ENCODE data around the gene MBD1. TPM values are rescaled to one million over a fixed set of nuclear protein-coding genes. Genes with fewer than 3 reads are reported as not detected.

The MBD1 gene
- total RNA-seq, 1 experiment from 2014 or later, result 58.1 TPM

DNA sequence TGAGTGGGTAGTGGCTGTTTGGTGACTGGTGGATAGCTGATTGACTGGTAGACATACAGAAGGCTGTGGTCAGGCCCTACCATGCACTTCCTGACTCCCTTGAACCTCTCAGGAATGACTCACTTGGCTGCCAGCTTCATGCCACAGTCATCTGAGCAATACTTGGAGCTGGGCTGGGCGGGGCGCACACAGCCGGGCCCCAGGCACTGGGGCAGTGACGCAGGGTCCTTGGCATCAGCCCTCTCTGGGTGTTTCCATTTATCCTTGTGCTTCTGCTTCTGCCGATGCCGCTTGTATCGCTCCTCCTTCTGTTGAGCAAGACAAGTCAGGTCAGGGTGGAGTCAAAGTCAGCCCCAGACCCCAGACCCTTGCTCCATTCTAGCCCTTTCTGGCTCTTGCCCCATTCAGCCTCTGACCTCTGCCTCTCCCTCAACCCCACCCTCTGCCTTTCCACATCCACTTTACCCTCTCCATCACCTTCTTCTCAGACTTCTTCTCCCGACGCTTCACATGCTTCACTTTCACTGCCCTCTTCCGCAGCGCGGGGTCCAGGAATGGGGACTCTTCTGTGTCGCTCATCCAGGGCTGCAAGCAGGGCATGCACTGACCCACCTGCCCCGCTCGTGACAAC lies 3.0 kb upstream of the MBD1 start:
- Histone ChIP-seq H4K91ac (ENCODE audit: insufficient read length, low read depth, low read length) (no peak overlapping the region), H3K14ac (ENCODE audit: insufficient read depth, low read length) (no peak overlapping the region), H4K8ac (replicated peaks; ENCODE audit: insufficient read length, low read depth, low read length) (no peak overlapping the region), H2BK12ac (ENCODE audit: insufficient read length, low read depth, low read length) (no peak overlapping the region), H3K23me2 (ENCODE audit: insufficient read length, low read depth, low read length, poor library complexity, severe bottlenecking) (peaks cover 15% of the 10 kb centered on the region), H4K5ac (ENCODE audit: insufficient read length, low read depth, low read length) (no peak overlapping the region), H3K27ac (ENCODE audit: insufficient read length, low read depth, low read length) (no peak overlapping the region), H3K79me2 (ENCODE audit: insufficient read depth, low read length) (no peaks in the 10 kb centered on the region; the same call in 1 of the 2 replicates), H3K4ac (ENCODE audit: low read depth, low read length) (no peak overlapping the region), H3K27me3 (ENCODE audit: insufficient read depth, low read length) (no peaks in the 10 kb centered on the region), H2BK5ac (ENCODE audit: insufficient read length, low read length) (no peak overlapping the region), H2BK20ac (ENCODE audit: low read depth, low read length, poor library complexity, severe bottlenecking) (no peak overlapping the region), H3K23ac (ENCODE audit: insufficient read length, low read depth, low read length) (no peak overlapping the region), H2BK15ac (ENCODE audit: low read depth, low read length) (no peak overlapping the region), H3K4me1 (ENCODE audit: insufficient read depth, low read length) (no peaks in the 10 kb centered on the region), H3K79me1 (ENCODE audit: insufficient read depth, low read depth, low read length, poor library complexity, severe bottlenecking) (no peaks in the 10 kb centered on the region), H3T11ph (ENCODE audit: low read length) (no peak overlapping the region), H2AFZ (ENCODE audit: low read length) (no peak overlapping the region), H2AK5ac (ENCODE audit: insufficient read length, low read length) (no peak overlapping the region), H4K20me1 (ENCODE audit: control insufficient read depth, insufficient read depth, insufficient read length) (no peaks in the 10 kb centered on the region), H3K18ac (ENCODE audit: insufficient read length, low read depth, low read length) (no peak overlapping the region), H3K9ac (ENCODE audit: extremely low read depth, insufficient read length, low read length) (no peak overlapping the region), H3K9me3 (ENCODE audit: control insufficient read depth, low read depth, low read length) (no peaks in the 10 kb centered on the region), H2BK120ac (ENCODE audit: low read depth, low read length, poor library complexity, severe bottlenecking) (no peak overlapping the region), H3K4me2 (ENCODE audit: insufficient read depth, insufficient read length, low read length) (no peak overlapping the region), H3K56ac (ENCODE audit: insufficient read length, low read depth, low read length) (no peak overlapping the region)
- TF ChIP-seq, protein P1, sequence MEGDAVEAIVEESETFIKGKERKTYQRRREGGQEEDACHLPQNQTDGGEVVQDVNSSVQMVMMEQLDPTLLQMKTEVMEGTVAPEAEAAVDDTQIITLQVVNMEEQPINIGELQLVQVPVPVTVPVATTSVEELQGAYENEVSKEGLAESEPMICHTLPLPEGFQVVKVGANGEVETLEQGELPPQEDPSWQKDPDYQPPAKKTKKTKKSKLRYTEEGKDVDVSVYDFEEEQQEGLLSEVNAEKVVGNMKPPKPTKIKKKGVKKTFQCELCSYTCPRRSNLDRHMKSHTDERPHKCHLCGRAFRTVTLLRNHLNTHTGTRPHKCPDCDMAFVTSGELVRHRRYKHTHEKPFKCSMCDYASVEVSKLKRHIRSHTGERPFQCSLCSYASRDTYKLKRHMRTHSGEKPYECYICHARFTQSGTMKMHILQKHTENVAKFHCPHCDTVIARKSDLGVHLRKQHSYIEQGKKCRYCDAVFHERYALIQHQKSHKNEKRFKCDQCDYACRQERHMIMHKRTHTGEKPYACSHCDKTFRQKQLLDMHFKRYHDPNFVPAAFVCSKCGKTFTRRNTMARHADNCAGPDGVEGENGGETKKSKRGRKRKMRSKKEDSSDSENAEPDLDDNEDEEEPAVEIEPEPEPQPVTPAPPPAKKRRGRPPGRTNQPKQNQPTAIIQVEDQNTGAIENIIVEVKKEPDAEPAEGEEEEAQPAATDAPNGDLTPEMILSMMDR (conservative IDR thresholded peaks at IDR 0.05), result no peak
- H3K4me1 Mint-ChIP-seq, result peaks cover 17 to 24% of the 10 kb centered on the region in 2 experiments
- no peaks in the 10 kb centered on the region; a peak in 1 of 5 replicates for H3K9me3 Mint-ChIP-seq
- H3K27ac Mint-ChIP-seq, result no peak overlapping the region; a peak in 1 of 7 replicates
- H3K36me3 Mint-ChIP-seq (ENCODE audit: insufficient read depth in 1 of 3, low read depth in 3 of 3), result peaks cover 40 to 45% (median 44%) of the 10 kb centered on the region in 3 experiments; a peak in 6 of 7 replicates
- no peak overlapping the region for H3K4me3 Mint-ChIP-seq
- DNase-seq, result no peak
- no peaks in the 10 kb centered on the region for H3K27me3 Mint-ChIP-seq (ENCODE audit: low read depth)
- WGBS (ENCODE audit: extremely low coverage, insufficient read length, low lambda C conversion rate), result no CpG with 5 or more reads among the region's 15 CpGs
